Effector memory CD8-positive, alpha-beta T cell (primary cell): Measurements from ENCODE around the gene TRIM22.
"Not testable (repeated sequence)": the region's sequence is repeated elsewhere in the genome, so short reads cannot be mapped to it uniquely, and the experiment has no call there.

Experiments
- ATAC-seq: fragments of 150-1000 bp; cut with Tn5 transposase; replicated peaks from 2 replicates; pipeline ENCODE4 v1.10.0; 2021; ENCODE audit warnings: mild to moderate bottlenecking, moderate library complexity
- DNase-seq, 3 experiments: peaks; one replicate each; pipeline ENCODE4 v3.0.0; 2021
- H3K27ac Mint-ChIP-seq, 2 donors: one replicate each; pipeline ENCODE4 v1.8.0; 2022; ENCODE audit warnings: mild to moderate bottlenecking in 2 of 2, mixed read lengths in 2 of 2, moderate library complexity in 2 of 2
- H3K27me3 Mint-ChIP-seq, 2 donors: one replicate each; pipeline ENCODE4 v1.8.0; 2022; ENCODE audit warnings: mixed read lengths in 2 of 2
- H3K36me3 Mint-ChIP-seq: one replicate; pipeline ENCODE4 v1.8.0; 2022; ENCODE audit warnings: mild to moderate bottlenecking, moderate library complexity, mixed read lengths; ENCODE audit not compliant: insufficient read depth
- H3K4me1 Mint-ChIP-seq, 2 donors: one replicate each; pipeline ENCODE4 v1.8.0; 2022; ENCODE audit warnings: low read depth in 2 of 2, mixed read lengths in 2 of 2
- H3K4me3 Mint-ChIP-seq, 2 donors: one replicate each; pipeline ENCODE4 v1.8.0; 2022; ENCODE audit warnings: mild to moderate bottlenecking in 2 of 2, mixed read lengths in 2 of 2, moderate library complexity in 2 of 2
- H3K9me3 Mint-ChIP-seq, 2 donors: one replicate each; pipeline ENCODE4 v1.8.0; 2022; ENCODE audit warnings: mixed read lengths in 2 of 2
- total RNA-seq, 9 experiments: gene quantifications; one replicate each; lab custom pipeline; 2026; lab: John Stamatoyannopoulos, UW

TRIM22 gene
- 96.9 to 509 (median 215) reads per million in 9 experiments for total RNA-seq

- Mint-ChIP-seq H3K4me3 (peak within 1 kb of the TSS; percentile 92 to 95), H3K4me1 (peaks cover 34 to 52% of the 10 kb centered on the region in 2 donors), H3K27ac (peak within 1 kb of the TSS; percentile 93 to 97), H3K36me3 (peaks cover 39% of the 10 kb centered on the region), H3K27me3 (no peaks in the 10 kb centered on the region), H3K9me3 (no peaks in the 10 kb centered on the region)
- DNase-seq (peak; percentile 27 to 44 (median 35)), ATAC-seq (peak; percentile 63)
Observed at GRCh38 chr11:5689551-5689983, at the start of gene TRIM22. TRIM22 (plus strand) TSS chr11:5689790; CDS start chr11:5696233, 6,443 bp downstream.

- ATAC-seq (no peak), DNase-seq (no peak)
- H3K27me3 Mint-ChIP-seq = no peaks in the 10 kb centered on the region
- no peaks in the 10 kb centered on the region for H3K9me3 Mint-ChIP-seq
- no peak overlapping the region for H3K4me3 Mint-ChIP-seq
- peak overlapping the region in 1 of 2 donors; percentile 55 for H3K27ac Mint-ChIP-seq
- H3K4me1 Mint-ChIP-seq = peaks cover 0 to 3% of the 10 kb centered on the region in 2 donors
- peaks cover 42% of the 10 kb centered on the region for H3K36me3 Mint-ChIP-seq
Observed at GRCh38 chr11:5639953-5640352, 49.6 kb upstream of the TRIM22 start.

GRCh38 chr11:5643585-5643984 lies 46.0 kb upstream of the TRIM22 start:
- peaks cover 21% of the 10 kb centered on the region for H3K36me3 Mint-ChIP-seq
- peaks cover 0 to 3% of the 10 kb centered on the region in 2 donors for H3K4me1 Mint-ChIP-seq
- no peaks in the 10 kb centered on the region for H3K27me3 Mint-ChIP-seq
- ATAC-seq (no peak), DNase-seq (no peak)
- no peak overlapping the region for H3K4me3 Mint-ChIP-seq
- peak overlapping the region in 1 of 2 donors; percentile 61 for H3K27ac Mint-ChIP-seq
- no peaks in the 10 kb centered on the region for H3K9me3 Mint-ChIP-seq

- ATAC-seq (no peak), DNase-seq (no peak)
- H3K4me3 Mint-ChIP-seq = no peak overlapping the region
- peaks cover 0 to 3% of the 10 kb centered on the region in 2 donors for H3K4me1 Mint-ChIP-seq
- no peaks in the 10 kb centered on the region for H3K27me3 Mint-ChIP-seq
- peaks cover 20% of the 10 kb centered on the region for H3K36me3 Mint-ChIP-seq
- no peaks in the 10 kb centered on the region for H3K9me3 Mint-ChIP-seq
- no peak overlapping the region for H3K27ac Mint-ChIP-seq
Observed at GRCh38 chr11:5646139-5646538, 43.5 kb upstream of the TRIM22 start.

GRCh38 chr11:5655474-5655873 lies 34.1 kb upstream of the TRIM22 start:
- Mint-ChIP-seq H3K4me1 (no peaks in the 10 kb centered on the region), H3K27me3 (no peaks in the 10 kb centered on the region), H3K4me3 (no peak overlapping the region), H3K36me3 (no peaks in the 10 kb centered on the region), H3K9me3 (peaks cover 0 to 1% of the 10 kb centered on the region in 2 donors), H3K27ac (no peak overlapping the region)
- DNase-seq = no peak
- ATAC-seq = no peak

GRCh38 chr11:5656956-5657355 lies 32.6 kb upstream of the TRIM22 start:
- H3K9me3 Mint-ChIP-seq, H3K4me1 Mint-ChIP-seq, H3K27ac Mint-ChIP-seq, H3K27me3 Mint-ChIP-seq, ATAC-seq, H3K36me3 Mint-ChIP-seq, DNase-seq, H3K4me3 Mint-ChIP-seq: not testable (repeated sequence)

- Mint-ChIP-seq H3K36me3 (peaks cover 5% of the 10 kb centered on the region), H3K4me1 (no peaks in the 10 kb centered on the region), H3K4me3 (no peak overlapping the region), H3K27me3 (no peaks in the 10 kb centered on the region), H3K27ac (no peak overlapping the region), H3K9me3 (no peaks in the 10 kb centered on the region)
- ATAC-seq = no peak
- DNase-seq = no peak
Observed at GRCh38 chr11:5658318-5658717, 31.3 kb upstream of the TRIM22 start.

GRCh38 chr11:5663511-5663910 lies 26.1 kb upstream of the TRIM22 start:
- Mint-ChIP-seq H3K27ac (no peak overlapping the region), H3K9me3 (no peaks in the 10 kb centered on the region), H3K4me1 (no peaks in the 10 kb centered on the region), H3K27me3 (no peaks in the 10 kb centered on the region), H3K36me3 (peaks cover 43% of the 10 kb centered on the region), H3K4me3 (no peak overlapping the region)
- ATAC-seq (no peak), DNase-seq (no peak)

- H3K27ac Mint-ChIP-seq = no peak overlapping the region
- H3K27me3 Mint-ChIP-seq = no peaks in the 10 kb centered on the region
- no peak for DNase-seq
- no peaks in the 10 kb centered on the region for H3K4me1 Mint-ChIP-seq
- H3K4me3 Mint-ChIP-seq = no peak overlapping the region
- H3K9me3 Mint-ChIP-seq = no peaks in the 10 kb centered on the region
- no peak for ATAC-seq
- peaks cover 54% of the 10 kb centered on the region for H3K36me3 Mint-ChIP-seq
Observed at GRCh38 chr11:5665051-5665570, 24.5 kb upstream of the TRIM22 start.

GRCh38 chr11:5665746-5666401 lies 23.7 kb upstream of the TRIM22 start:
- H3K36me3 Mint-ChIP-seq = peaks cover 62% of the 10 kb centered on the region
- no peaks in the 10 kb centered on the region for H3K9me3 Mint-ChIP-seq
- ATAC-seq = no peak
- H3K27ac Mint-ChIP-seq = no peak overlapping the region
- DNase-seq = no peak
- H3K27me3 Mint-ChIP-seq = no peaks in the 10 kb centered on the region
- no peak overlapping the region for H3K4me3 Mint-ChIP-seq
- no peaks in the 10 kb centered on the region for H3K4me1 Mint-ChIP-seq

- H3K4me3 Mint-ChIP-seq = no peak overlapping the region
- ATAC-seq (no peak), DNase-seq (no peak)
- H3K27me3 Mint-ChIP-seq = no peaks in the 10 kb centered on the region
- no peaks in the 10 kb centered on the region for H3K9me3 Mint-ChIP-seq
- no peak overlapping the region for H3K27ac Mint-ChIP-seq
- H3K36me3 Mint-ChIP-seq = peaks cover 67% of the 10 kb centered on the region
- H3K4me1 Mint-ChIP-seq = no peaks in the 10 kb centered on the region
Observed at GRCh38 chr11:5666402-5666793, 23.2 kb upstream of the TRIM22 start.

- ATAC-seq (no peak), DNase-seq (no peak)
- Mint-ChIP-seq H3K4me1 (peaks cover 1 to 22% of the 10 kb centered on the region in 2 donors), H3K36me3 (peaks cover 55% of the 10 kb centered on the region), H3K9me3 (no peaks in the 10 kb centered on the region), H3K4me3 (no peak overlapping the region), H3K27ac (no peak overlapping the region), H3K27me3 (no peaks in the 10 kb centered on the region)
Observed at GRCh38 chr11:5671831-5672230, 17.8 kb upstream of the TRIM22 start.

- H3K27me3 Mint-ChIP-seq = no peaks in the 10 kb centered on the region
- no peaks in the 10 kb centered on the region for H3K9me3 Mint-ChIP-seq
- peaks cover 8 to 25% of the 10 kb centered on the region in 2 donors for H3K4me1 Mint-ChIP-seq
- peaks cover 53% of the 10 kb centered on the region for H3K36me3 Mint-ChIP-seq
- ATAC-seq = no peak
- H3K4me3 Mint-ChIP-seq = no peak overlapping the region
- no peak overlapping the region for H3K27ac Mint-ChIP-seq
- no peak for DNase-seq
Observed at GRCh38 chr11:5674391-5674790, 15.2 kb upstream of the TRIM22 start.

- DNase-seq = no peak
- peak overlapping the region in 1 of 2 donors; percentile 39 for H3K27ac Mint-ChIP-seq
- ATAC-seq = no peak
- H3K27me3 Mint-ChIP-seq = no peaks in the 10 kb centered on the region
- H3K4me1 Mint-ChIP-seq = peaks cover 18 to 35% of the 10 kb centered on the region in 2 donors
- no peaks in the 10 kb centered on the region for H3K9me3 Mint-ChIP-seq
- peaks cover 41% of the 10 kb centered on the region for H3K36me3 Mint-ChIP-seq
- no peak overlapping the region for H3K4me3 Mint-ChIP-seq
Observed at GRCh38 chr11:5679811-5680210, 9.8 kb upstream of the TRIM22 start.
